Mucosa of rectum (tissue), 2 donors: ENCODE data around the gene PDE4D.

Experiments used
- H3K27ac ChIP-seq, 2 donors: one replicate each; pipeline ENCODE4 v1.7.0; 2013; ENCODE audit warnings: inconsistent platforms in 2 of 2, low read depth in 2 of 2, low read length in 2 of 2
- H3K27me3 ChIP-seq, 2 donors: one replicate each; pipeline ENCODE4 v1.7.0; 2013; ENCODE audit warnings: low read length in 2 of 2; ENCODE audit not compliant: control insufficient read depth in 2 of 2, insufficient read depth in 2 of 2
- H3K36me3 ChIP-seq, 2 donors: one replicate each; pipeline ENCODE4 v1.7.0; 2013; ENCODE audit warnings: low read length in 2 of 2; ENCODE audit not compliant: control insufficient read depth in 2 of 2, insufficient read depth in 2 of 2
- H3K4me1 ChIP-seq, 2 donors: one replicate each; pipeline ENCODE4 v1.7.0; 2013; ENCODE audit warnings: low read length in 2 of 2, mild to moderate bottlenecking in 1 of 2; ENCODE audit not compliant: control insufficient read depth in 2 of 2, insufficient read depth in 2 of 2
- H3K4me3 ChIP-seq, 2 donors: one replicate each; pipeline ENCODE4 v1.7.0; 2013; ENCODE audit warnings: low read length in 2 of 2
- H3K9ac ChIP-seq, 2 donors: one replicate each; pipeline ENCODE4 v1.7.0; 2013; ENCODE audit warnings: low read length in 2 of 2, low read depth in 1 of 2, mild to moderate bottlenecking in 1 of 2
- H3K9me3 ChIP-seq, 2 donors: one replicate each; pipeline ENCODE4 v1.7.0; 2013; ENCODE audit warnings: low read length in 2 of 2; ENCODE audit not compliant: control insufficient read depth in 2 of 2
- donor health status: healthy.
- donor health status: Normal muscosa, but diverticular disease.

PDE4D gene

DNA sequence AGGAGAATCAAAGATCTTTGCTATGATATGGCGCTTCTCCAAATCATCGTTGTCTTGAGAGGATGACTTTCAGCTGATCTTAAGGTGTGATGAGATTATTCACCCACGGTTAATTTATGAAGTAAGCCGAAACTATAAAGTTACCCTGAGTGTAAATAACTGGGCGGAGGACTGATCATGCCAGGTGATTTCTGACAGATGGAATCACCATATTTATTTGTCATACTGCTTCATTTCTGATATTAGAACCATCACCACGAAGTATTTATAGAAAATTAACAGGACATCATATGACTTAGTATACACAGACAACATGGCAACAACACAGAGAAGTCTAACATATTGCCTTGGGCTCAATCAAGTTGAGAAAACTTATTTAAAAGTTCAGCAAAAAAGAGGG is 708.8 kb downstream of the PDE4D start:
- no peaks in the 10 kb centered on the region for H3K4me1 ChIP-seq
- no peaks in the 10 kb centered on the region for H3K9me3 ChIP-seq
- H3K9ac ChIP-seq, result no peak overlapping the region
- H3K36me3 ChIP-seq, result peaks cover 3 to 10% of the 10 kb centered on the region in 2 donors
- no peak overlapping the region for H3K4me3 ChIP-seq
- H3K27ac ChIP-seq, result no peak overlapping the region
- no peaks in the 10 kb centered on the region for H3K27me3 ChIP-seq

DNA sequence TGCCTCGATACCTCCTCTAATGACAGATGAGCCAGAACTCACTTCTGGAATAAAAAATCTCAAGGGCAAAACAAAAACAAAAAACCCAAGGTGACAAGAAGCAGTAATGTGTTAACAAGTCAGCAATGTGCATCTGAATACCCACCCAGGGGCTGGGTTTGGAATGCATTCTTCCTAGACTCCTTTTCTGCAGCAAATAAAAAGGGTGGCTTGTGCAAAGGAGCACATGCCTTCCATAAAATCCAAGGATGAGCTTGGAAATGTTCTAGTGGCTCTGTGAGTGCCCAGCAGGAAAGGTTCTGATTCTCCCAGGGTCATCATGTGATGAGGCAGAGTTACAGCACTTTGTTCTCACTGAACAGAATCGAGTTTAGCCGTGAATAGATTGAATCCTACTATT is 710.8 kb downstream of the PDE4D start:
- no peaks in the 10 kb centered on the region for H3K9me3 ChIP-seq
- no peaks in the 10 kb centered on the region for H3K4me1 ChIP-seq
- H3K36me3 ChIP-seq, result peaks cover 8 to 17% of the 10 kb centered on the region in 2 donors
- H3K4me3 ChIP-seq, result no peak overlapping the region
- no peak overlapping the region for H3K27ac ChIP-seq
- no peak overlapping the region for H3K9ac ChIP-seq
- H3K27me3 ChIP-seq, result no peaks in the 10 kb centered on the region

DNA sequence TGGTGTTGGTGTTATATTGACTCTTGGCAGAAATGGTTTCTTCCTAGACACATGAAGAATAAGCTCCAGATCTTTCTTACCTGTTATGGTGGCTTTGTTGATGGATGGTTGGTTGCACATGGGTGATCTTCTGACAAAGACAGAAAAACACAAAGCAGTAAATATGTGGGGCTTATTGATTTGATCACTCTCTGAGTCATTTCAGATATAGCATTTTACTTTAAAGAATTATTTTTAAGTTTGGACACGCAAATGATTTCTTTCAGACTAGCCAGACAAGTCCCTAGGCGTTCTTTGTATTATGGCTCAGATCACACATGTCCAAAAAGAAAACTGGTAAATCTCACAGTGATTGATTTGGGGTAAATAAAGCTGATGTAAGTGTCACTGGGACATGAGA is 713.0 kb downstream of the PDE4D start:
- H3K9ac ChIP-seq, result no peak overlapping the region
- H3K27me3 ChIP-seq, result no peaks in the 10 kb centered on the region
- H3K9me3 ChIP-seq, result no peaks in the 10 kb centered on the region
- H3K4me3 ChIP-seq, result no peak overlapping the region
- H3K27ac ChIP-seq, result no peak overlapping the region
- peaks cover 12 to 17% of the 10 kb centered on the region in 2 donors for H3K36me3 ChIP-seq
- no peaks in the 10 kb centered on the region for H3K4me1 ChIP-seq

DNA sequence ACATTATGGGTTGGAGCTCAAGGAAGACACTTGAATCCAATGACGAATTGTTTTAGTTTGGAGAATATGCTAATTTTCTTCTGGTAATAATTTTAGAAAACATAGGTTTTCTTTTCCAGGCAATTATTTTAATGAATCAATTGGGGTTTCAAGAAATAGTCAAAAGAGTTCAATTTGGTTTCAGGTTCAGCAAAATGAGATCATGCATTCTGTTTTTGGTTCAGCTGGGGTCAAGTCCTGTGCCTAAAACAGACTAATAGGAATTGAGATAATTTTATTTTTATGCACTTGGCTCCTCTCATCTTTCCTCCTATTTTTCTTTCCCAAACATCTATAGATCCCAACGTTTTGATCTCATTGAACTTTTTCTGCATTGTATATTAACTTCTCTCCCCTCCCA is 713.8 kb downstream of the PDE4D start:
- Histone ChIP-seq H3K36me3 (peaks cover 12 to 17% of the 10 kb centered on the region in 2 donors), H3K9me3 (no peaks in the 10 kb centered on the region), H3K4me3 (no peak overlapping the region), H3K9ac (no peak overlapping the region), H3K27ac (no peak overlapping the region), H3K27me3 (no peaks in the 10 kb centered on the region), H3K4me1 (no peaks in the 10 kb centered on the region)

DNA sequence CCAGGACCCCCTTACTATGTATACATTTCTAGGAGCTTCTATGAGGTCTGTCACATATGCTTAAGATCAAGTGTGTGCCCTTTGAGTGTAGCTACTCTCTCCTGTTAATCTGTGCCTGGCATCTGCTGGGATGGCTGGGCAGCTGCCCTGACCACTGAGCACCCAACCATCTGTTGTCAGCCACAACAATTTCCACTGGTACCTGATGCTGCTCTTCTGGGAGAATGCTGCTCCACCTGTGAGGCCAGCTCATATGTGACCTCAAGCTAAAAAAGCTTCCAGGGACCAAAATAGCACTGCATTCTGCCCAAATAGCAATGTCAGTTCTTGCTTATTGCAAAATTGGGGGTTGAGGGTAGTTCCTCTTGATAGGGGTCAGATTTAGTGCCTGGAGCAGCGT is 715.0 kb downstream of the PDE4D start:
- Histone ChIP-seq H3K9me3 (no peaks in the 10 kb centered on the region), H3K27ac (no peak overlapping the region), H3K4me1 (no peaks in the 10 kb centered on the region), H3K36me3 (peaks cover 12% of the 10 kb centered on the region in 2 donors), H3K4me3 (no peak overlapping the region), H3K27me3 (no peaks in the 10 kb centered on the region), H3K9ac (no peak overlapping the region)

DNA sequence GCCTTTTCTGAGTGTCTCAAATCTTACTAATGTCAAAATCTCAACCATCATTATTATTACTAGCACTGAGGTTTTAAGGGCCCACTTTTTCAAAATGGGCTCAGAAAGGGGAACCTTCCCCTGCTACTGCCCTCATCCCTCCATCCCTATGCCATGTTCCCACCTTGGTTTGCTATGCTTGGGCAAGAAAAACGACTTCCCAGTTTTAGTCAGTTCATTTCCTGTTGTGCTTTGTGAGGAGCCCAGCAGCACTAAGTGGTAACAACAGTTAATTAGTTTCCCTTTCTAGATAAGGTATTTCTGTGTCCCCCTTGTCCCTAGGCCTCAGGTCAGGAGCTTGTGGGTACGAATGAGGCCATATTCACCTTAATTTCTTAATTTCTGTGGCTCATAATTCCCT is 715.5 kb downstream of the PDE4D start:
- Histone ChIP-seq H3K27me3 (no peaks in the 10 kb centered on the region), H3K9ac (no peak overlapping the region), H3K9me3 (no peaks in the 10 kb centered on the region), H3K4me1 (no peaks in the 10 kb centered on the region), H3K27ac (no peak overlapping the region), H3K4me3 (no peak overlapping the region), H3K36me3 (peaks cover 11 to 12% of the 10 kb centered on the region in 2 donors)

DNA sequence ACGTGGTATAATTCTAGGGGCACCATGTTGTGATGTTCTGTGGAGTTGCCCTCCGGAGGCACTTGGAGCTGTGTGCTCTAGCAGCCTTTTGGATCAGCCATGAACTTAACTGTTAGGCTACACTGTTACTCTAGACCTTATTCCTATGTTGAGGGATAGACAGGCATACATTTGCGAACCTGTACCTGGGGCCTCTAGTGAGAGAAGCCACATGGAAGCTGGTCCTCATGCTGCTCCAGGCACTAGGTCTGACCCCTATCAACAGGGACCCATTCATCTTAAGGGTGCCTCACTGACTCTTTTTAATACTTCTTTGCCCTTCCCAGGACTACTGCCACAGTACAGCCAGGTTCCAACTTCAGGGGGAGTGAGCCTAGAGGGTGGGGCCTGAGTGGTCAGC is 715.9 kb downstream of the PDE4D start:
- no peak overlapping the region for H3K27ac ChIP-seq
- no peak overlapping the region for H3K9ac ChIP-seq
- no peaks in the 10 kb centered on the region for H3K27me3 ChIP-seq
- H3K36me3 ChIP-seq, result peaks cover 10 to 12% of the 10 kb centered on the region in 2 donors
- H3K9me3 ChIP-seq, result no peaks in the 10 kb centered on the region
- H3K4me3 ChIP-seq, result no peak overlapping the region
- H3K4me1 ChIP-seq, result no peaks in the 10 kb centered on the region

DNA sequence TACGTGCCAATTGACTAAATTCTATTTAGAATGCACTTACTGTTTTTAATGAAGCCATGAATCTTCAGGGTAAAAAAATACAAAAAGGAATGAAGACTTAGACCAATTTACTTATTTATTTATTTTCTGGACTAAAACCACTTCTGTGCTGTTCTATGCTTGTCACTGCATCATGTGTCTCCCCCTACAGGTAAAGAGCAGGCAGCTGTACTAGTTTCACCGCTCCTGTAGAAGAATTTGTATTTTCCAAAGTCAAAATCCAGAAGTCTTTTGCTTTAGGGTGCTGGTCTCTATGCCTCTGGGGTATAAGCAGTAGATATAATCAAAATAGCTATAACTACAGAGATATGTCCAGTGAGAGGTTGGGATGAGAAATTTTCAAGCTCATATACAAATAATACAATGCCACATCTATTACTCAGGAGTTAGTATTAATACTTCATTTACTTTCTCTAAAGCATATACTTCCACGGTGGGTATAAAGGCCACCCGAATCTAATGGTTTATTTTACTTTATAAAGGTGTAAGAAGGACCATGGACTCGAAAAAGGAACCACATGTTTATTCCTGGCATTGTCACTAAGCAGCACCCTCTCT is 719.2 kb downstream of the PDE4D start:
- Histone ChIP-seq H3K27ac (no peak overlapping the region), H3K36me3 (peaks cover 8 to 10% of the 10 kb centered on the region in 2 donors), H3K4me3 (no peak overlapping the region), H3K9ac (no peak overlapping the region), H3K27me3 (no peaks in the 10 kb centered on the region), H3K4me1 (no peaks in the 10 kb centered on the region), H3K9me3 (no peaks in the 10 kb centered on the region)

DNA sequence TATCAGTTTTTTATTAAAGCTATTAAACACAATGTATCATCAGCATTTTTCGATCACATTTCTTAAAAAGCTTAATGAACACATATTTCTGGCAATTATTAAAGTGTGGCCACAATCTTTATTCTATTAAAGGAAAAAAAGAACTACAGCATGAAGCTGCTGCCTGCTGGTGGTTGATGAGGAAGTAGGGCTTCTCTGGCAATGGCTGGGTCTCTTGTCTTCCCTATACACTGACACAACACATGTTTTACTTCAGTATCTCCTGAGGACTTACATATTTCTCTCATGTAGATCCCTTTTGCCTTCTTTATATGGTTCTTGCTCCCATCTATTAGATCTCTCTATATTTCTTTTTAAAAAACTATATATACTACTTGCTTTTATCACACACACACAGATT is 719.9 kb downstream of the PDE4D start:
- Histone ChIP-seq H3K36me3 (peaks cover 4 to 6% of the 10 kb centered on the region in 2 donors), H3K4me3 (no peak overlapping the region), H3K9me3 (no peaks in the 10 kb centered on the region), H3K9ac (no peak overlapping the region), H3K27me3 (no peaks in the 10 kb centered on the region), H3K27ac (no peak overlapping the region), H3K4me1 (no peaks in the 10 kb centered on the region)

DNA sequence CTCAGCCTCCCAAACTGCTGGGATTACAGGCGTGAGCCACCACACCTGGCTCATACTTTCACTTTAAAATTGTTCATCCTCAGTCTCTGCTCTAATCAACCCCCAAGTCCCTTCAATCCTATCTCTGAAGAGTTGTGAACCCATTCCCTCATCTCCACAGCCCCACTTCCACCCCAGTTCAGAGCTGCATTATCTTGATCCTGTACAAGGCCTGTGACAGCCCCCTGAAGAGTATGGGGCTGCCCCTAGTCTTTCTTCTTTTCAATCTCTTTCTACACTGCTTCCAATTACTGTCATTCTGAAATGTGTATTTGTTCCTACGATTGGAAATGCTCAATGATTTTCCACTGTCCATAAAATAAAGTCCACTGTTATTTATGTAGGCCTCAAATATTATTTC is 722.4 kb downstream of the PDE4D start:
- Histone ChIP-seq H3K4me3 (no peak overlapping the region), H3K27ac (no peak overlapping the region), H3K4me1 (peaks cover 0 to 2% of the 10 kb centered on the region in 2 donors), H3K9me3 (no peaks in the 10 kb centered on the region), H3K9ac (no peak overlapping the region), H3K27me3 (no peaks in the 10 kb centered on the region), H3K36me3 (no peaks in the 10 kb centered on the region)

DNA sequence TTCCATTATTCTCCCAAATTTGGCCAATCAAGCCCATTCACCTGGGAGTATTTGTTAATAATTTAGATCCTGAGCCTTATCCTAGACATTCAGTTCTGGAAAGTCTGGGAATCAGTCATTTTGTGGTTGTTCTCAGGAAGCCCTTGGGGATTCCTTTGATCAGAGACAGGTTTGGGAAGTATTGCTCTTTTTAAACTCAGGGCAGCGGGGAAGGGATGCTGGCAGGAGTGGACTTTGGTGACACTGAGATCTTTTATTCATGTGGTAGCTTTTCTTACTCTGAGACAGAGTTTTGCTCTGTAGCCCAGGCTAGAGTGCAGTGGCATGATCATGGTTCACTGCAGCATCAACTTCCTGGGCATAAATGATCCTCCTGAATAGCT is 723.8 kb downstream of the PDE4D start:
- Histone ChIP-seq H3K9ac (no peak overlapping the region), H3K9me3 (no peaks in the 10 kb centered on the region), H3K4me1 (peaks cover 0 to 2% of the 10 kb centered on the region in 2 donors), H3K36me3 (no peaks in the 10 kb centered on the region), H3K4me3 (no peak overlapping the region), H3K27me3 (no peaks in the 10 kb centered on the region), H3K27ac (no peak overlapping the region)
